Measurements from ENCODE around the gene HSPA2. TPM values are rescaled to one million over a fixed set of nuclear protein-coding genes. Genes with fewer than 3 reads are reported as not detected.

Gene HSPA2
- total and polyA plus RNA-seq, 11 donors: 3.2 to 96.0 (median 22.9) TPM

DNA sequence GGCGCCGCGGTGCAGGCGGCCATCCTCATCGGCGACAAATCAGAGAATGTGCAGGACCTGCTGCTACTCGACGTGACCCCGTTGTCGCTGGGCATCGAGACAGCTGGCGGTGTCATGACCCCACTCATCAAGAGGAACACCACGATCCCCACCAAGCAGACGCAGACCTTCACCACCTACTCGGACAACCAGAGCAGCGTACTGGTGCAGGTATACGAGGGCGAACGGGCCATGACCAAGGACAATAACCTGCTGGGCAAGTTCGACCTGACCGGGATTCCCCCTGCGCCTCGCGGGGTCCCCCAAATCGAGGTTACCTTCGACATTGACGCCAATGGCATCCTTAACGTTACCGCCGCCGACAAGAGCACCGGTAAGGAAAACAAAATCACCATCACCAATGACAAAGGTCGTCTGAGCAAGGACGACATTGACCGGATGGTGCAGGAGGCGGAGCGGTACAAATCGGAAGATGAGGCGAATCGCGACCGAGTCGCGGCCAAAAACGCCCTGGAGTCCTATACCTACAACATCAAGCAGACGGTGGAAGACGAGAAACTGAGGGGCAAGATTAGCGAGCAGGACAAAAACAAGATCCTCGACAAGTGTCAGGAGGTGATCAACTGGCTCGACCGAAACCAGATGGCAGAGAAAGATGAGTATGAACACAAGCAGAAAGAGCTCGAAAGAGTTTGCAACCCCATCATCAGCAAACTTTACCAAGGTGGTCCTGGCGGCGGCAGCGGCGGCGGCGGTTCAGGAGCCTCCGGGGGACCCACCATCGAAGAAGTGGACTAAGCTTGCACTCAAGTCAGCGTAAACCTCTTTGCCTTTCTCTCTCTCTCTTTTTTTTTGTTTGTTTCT is 1.7 kb downstream of the HSPA2 start:
- Histone ChIP-seq H3K4me1 (peaks cover 0 to 34% (median 10%) of the 10 kb centered on the region in 12 donors), H3K9me3 (peaks cover 0 to 3% (median 0%) of the 10 kb centered on the region in 12 donors), H3K27ac (peak overlapping the region in 1 of 12 donors; percentile 86), H3K4me3 (peak overlapping the region in 11 of 12 donors; percentile 5 to 77 (median 42)), H3K27me3 (peaks cover 0 to 24% (median 0%) of the 10 kb centered on the region in 9 donors), H3K36me3 (no peaks in the 10 kb centered on the region)
- no peak for DNase-seq
- intact Hi-C loops (cut with DNase I): loop anchor here in 8 of 10 donors (2.0 to 10.0 kb wide), 6 partner anchors 27 to 223 kb away; partner anchors contain the start of gene ZBTB1 (in 1 of the 8)
- TF ChIP-seq, protein P1, sequence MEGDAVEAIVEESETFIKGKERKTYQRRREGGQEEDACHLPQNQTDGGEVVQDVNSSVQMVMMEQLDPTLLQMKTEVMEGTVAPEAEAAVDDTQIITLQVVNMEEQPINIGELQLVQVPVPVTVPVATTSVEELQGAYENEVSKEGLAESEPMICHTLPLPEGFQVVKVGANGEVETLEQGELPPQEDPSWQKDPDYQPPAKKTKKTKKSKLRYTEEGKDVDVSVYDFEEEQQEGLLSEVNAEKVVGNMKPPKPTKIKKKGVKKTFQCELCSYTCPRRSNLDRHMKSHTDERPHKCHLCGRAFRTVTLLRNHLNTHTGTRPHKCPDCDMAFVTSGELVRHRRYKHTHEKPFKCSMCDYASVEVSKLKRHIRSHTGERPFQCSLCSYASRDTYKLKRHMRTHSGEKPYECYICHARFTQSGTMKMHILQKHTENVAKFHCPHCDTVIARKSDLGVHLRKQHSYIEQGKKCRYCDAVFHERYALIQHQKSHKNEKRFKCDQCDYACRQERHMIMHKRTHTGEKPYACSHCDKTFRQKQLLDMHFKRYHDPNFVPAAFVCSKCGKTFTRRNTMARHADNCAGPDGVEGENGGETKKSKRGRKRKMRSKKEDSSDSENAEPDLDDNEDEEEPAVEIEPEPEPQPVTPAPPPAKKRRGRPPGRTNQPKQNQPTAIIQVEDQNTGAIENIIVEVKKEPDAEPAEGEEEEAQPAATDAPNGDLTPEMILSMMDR (IDR thresholded peaks at IDR 0.05): no peak
- no peak for TF ChIP-seq POLR2A (IDR thresholded peaks at IDR 0.05)
- ATAC-seq: no peak
- 10 to 16% (median 13%) methylated on average over 58 to 61 of the region's 61 CpGs for WGBS, 4 donors

DNA sequence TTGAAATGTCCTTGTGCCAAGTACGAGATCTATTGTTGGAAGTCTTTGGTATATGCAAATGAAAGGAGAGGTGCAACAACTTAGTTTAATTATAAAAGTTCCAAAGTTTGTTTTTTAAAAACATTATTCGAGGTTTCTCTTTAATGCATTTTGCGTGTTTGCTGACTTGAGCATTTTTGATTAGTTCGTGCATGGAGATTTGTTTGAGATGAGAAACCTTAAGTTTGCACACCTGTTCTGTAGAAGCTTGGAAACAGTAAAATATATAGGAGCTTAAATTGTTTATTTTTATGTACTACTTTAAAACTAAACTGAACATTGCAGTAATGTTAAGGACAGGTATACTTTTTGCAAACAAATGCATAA is 2.3 kb downstream of the HSPA2 start:
- 74 to 81% (median 77%) methylated on average over 4 of the region's 4 CpGs for WGBS, 4 donors

DNA sequence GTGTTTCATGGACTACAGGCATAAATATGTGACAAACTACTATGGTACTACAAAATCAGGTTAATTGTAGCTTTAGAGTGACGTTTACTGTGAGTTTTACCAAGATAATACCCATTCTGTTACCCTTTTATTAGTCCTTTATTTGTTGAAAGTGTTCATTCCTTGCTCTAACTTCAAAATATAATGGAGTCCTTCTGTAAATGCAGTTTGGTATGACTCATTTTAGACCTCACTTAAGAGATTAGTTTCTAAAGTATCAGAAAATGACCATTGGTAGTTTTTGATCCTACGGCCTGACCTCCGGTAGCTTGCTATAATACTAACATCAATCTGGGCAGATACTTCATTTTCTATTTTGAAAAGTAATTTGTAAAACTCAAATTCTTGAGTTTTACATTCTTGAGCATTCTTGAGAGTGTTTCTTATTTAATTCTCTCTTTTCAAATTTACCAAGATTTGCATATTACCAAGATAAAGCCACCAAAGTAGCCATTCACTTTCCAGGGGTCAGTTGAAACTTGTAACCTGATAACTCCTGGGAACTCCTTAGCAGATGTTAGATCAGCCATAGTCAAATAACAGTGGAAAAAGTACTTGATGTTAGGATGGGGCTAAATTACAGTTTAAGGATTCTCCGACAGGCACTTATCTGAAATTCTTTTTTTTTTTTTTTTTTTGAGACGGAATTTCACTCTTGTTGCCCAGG is 4.2 kb downstream of the HSPA2 start:
- Histone ChIP-seq H3K27ac (no peak overlapping the region), H3K4me3 (no peak overlapping the region), H3K9me3 (peaks cover 0 to 3% (median 0%) of the 10 kb centered on the region in 12 donors), H3K4me1 (peaks cover 0 to 32% (median 7%) of the 10 kb centered on the region in 12 donors), H3K27me3 (peaks cover 0 to 29% (median 0%) of the 10 kb centered on the region in 9 donors), H3K36me3 (no peaks in the 10 kb centered on the region)
- WGBS, 4 donors: 73 to 83% (median 77%) methylated on average over 5 of the region's 5 CpGs
- ATAC-seq (no peak), DNase-seq (no peak)
- intact Hi-C loops (cut with DNase I): loop anchor here in 4 of 10 donors (5.0 to 10.0 kb wide), 2 partner anchors 93 to 220 kb away; no protein-coding TSS in a partner anchor
- no peak for TF ChIP-seq POLR2A (IDR thresholded peaks at IDR 0.05)
- TF ChIP-seq, protein P1 (IDR thresholded peaks at IDR 0.05): no peak

More for the DNA sequence above, 2.3 kb downstream of the HSPA2 start:
- Histone ChIP-seq H3K4me1 (peaks cover 0 to 34% (median 10%) of the 10 kb centered on the region in 12 donors), H3K9me3 (peaks cover 0 to 3% (median 0%) of the 10 kb centered on the region in 12 donors), H3K4me3 (peak overlapping the region in 11 of 12 donors; percentile 5 to 77 (median 42)), H3K27ac (peak overlapping the region in 1 of 12 donors; percentile 86), H3K36me3 (no peaks in the 10 kb centered on the region), H3K27me3 (peaks cover 0 to 24% (median 0%) of the 10 kb centered on the region in 9 donors)
- no peak for ATAC-seq
- TF ChIP-seq, protein P1 (IDR thresholded peaks at IDR 0.05): no peak
- TF ChIP-seq POLR2A (IDR thresholded peaks at IDR 0.05): no peak
- intact Hi-C loops (cut with DNase I): loop anchor here in 4 of 10 donors (5.0 to 10.0 kb wide), 2 partner anchors 94 to 222 kb away; no protein-coding TSS in a partner anchor
- DNase-seq: no peak
